Measurements from ENCODE around the gene C16orf95. TPM values are rescaled to one million over a fixed set of nuclear protein-coding genes. Genes with fewer than 3 reads are reported as not detected.

C16orf95 gene
- total RNA-seq, 4 donors from 2014 or later = 1.4 to 2.5 (median 1.9) TPM

DNA sequence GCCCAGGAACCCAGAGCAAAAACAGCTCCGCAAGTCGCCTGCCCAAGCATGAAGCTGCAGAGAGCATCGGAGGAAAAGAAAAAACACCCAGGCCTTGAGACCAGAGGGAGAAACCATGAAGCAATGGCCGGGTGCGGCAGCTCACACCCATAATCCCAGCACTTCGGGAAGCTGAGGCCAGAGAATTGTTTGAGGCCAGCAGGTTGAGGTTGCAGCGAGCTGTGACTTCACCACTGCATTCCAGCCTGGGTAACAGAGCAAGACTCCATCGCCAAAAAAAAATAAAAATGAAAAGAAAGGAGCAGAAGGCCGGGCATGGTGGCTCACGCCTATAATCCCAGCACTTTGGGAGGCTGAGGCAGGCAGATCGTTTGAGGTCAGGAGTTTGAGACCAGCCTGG lies 40.3 kb downstream of the C16orf95 start:
- intact Hi-C loops (cut with DNase I; ENCODE audit: low total_unique reads) = loop anchor here (5.0 to 10.0 kb wide), 2 partner anchors 72 to 710 kb away; partner anchors contain the start of gene FOXC2
- H3K4me3 ChIP-seq (ENCODE audit: low read depth, poor library complexity, severe bottlenecking) = no peak overlapping the region
- WGBS, 2 donors = 83 to 86% methylated on average over 11 of the region's 11 CpGs
- no peak for DNase-seq (ENCODE audit: low spot score in 2 of 2)
- no peak for TF ChIP-seq POLR2A (IDR thresholded peaks at IDR 0.05)
- TF ChIP-seq, protein P1, sequence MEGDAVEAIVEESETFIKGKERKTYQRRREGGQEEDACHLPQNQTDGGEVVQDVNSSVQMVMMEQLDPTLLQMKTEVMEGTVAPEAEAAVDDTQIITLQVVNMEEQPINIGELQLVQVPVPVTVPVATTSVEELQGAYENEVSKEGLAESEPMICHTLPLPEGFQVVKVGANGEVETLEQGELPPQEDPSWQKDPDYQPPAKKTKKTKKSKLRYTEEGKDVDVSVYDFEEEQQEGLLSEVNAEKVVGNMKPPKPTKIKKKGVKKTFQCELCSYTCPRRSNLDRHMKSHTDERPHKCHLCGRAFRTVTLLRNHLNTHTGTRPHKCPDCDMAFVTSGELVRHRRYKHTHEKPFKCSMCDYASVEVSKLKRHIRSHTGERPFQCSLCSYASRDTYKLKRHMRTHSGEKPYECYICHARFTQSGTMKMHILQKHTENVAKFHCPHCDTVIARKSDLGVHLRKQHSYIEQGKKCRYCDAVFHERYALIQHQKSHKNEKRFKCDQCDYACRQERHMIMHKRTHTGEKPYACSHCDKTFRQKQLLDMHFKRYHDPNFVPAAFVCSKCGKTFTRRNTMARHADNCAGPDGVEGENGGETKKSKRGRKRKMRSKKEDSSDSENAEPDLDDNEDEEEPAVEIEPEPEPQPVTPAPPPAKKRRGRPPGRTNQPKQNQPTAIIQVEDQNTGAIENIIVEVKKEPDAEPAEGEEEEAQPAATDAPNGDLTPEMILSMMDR (IDR thresholded peaks at IDR 0.05) = no peak

DNA sequence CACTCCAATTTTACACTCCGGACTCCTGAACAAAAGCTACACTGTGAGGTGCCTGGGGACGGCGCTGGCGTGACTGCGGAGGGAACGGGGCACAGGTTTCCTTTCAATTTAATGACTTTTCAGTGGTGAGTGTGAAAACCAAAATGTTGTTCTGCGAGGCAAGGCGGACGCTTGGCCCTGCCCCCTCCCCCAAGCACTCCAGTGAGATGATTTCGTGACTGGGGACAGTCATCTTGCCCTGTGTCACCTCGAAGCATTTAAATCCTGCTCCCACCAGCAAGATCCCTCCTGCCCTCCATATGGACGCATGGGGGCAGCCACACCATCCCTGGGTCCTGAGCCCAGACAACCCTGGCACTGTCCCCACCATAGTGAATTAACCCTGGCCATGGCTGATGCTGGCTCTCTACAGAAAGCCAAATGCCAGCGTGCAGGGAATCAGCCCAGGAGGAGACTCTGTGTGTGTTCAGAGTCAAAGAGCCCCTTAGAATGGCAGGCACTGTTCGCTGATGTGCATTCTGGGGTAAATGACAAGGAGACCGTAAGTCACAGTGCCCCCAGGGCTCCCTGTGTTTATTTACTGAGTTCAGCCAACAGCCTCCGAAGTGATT lies 41.0 kb downstream of the C16orf95 start:
- DNase-seq (ENCODE audit: low spot score in 2 of 2) = no peak
- 70 to 73% methylated on average over 16 of the region's 16 CpGs for WGBS, 2 donors
- intact Hi-C loops (cut with DNase I; ENCODE audit: low total_unique reads) = loop anchor here (5.0 to 10.0 kb wide), 2 partner anchors 71 to 709 kb away; partner anchors contain the start of gene FOXC2
- no peak overlapping the region for H3K4me3 ChIP-seq (ENCODE audit: low read depth, poor library complexity, severe bottlenecking)
- TF ChIP-seq POLR2A (IDR thresholded peaks at IDR 0.05) = no peak
- TF ChIP-seq, protein P1 (IDR thresholded peaks at IDR 0.05) = no peak

DNA sequence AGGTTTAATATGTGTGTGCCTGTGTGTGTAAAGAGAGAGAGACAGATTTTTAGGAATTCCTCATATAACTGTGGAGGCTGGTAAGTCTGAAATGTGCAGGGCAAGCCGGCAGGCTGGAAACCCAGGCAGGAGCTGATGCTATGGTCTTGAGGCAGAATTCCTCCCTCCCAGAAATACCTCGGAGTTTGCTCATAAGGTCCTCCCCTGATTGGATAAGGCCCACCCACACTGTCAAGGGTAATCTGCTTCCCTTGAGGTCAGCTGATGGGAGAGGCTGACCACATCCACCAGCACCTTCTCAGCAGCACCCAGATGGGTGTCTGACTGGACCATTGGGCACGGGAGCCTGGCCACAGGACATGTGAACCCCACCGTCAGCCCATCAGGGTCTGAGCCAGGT lies 42.4 kb downstream of the C16orf95 start:
- intact Hi-C loops (cut with DNase I; ENCODE audit: low total_unique reads) = loop anchor here (5.0 to 10.0 kb wide), 2 partner anchors 70 to 707 kb away; partner anchors contain the start of gene FOXC2
- DNase-seq (ENCODE audit: low spot score in 2 of 2) = no peak
- TF ChIP-seq, protein P1 (IDR thresholded peaks at IDR 0.05) = no peak
- TF ChIP-seq POLR2A (IDR thresholded peaks at IDR 0.05) = no peak
- H3K4me3 ChIP-seq (ENCODE audit: low read depth, poor library complexity, severe bottlenecking) = no peak overlapping the region
- WGBS, 2 donors = 79 to 95% methylated on average over 4 of the region's 4 CpGs

DNA sequence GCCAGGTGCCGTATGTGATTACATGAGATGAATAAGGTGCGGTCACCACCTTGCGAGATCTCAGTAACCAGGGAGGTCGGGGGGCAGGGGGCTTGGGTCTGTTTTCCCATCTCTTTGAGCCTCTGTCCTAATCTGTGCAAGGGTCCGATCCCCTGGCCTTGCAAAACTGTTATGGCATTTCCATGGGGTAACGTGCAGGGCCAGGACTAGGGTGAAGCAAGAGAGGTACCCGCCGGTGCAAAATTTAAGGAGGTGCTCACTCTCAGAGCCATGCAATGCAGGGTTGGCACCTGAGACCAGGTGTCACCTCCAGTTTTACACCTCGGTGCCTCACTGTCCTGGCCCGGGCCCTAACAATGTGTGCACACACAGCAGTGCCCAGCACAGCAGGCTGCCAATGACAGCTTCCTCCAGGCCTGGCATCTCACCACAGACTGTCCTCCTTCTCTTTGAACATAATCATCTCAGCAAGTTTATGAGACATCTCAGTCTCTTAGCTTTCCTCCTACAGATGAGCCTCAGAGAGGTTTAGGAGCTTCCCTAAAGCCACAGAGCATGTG lies 43.6 kb downstream of the C16orf95 start:
- TF ChIP-seq, protein P1 (IDR thresholded peaks at IDR 0.05) = no peak
- no peak for TF ChIP-seq POLR2A (IDR thresholded peaks at IDR 0.05)
- 92 to 94% methylated on average over 10 of the region's 10 CpGs for WGBS, 2 donors
- intact Hi-C loops (cut with DNase I; ENCODE audit: low total_unique reads) = loop anchor here (10.0 kb wide), 1 partner anchor 69 kb away; no protein-coding TSS in a partner anchor
- H3K4me3 ChIP-seq (ENCODE audit: low read depth, poor library complexity, severe bottlenecking) = no peak overlapping the region
- DNase-seq (ENCODE audit: low spot score in 2 of 2) = no peak

DNA sequence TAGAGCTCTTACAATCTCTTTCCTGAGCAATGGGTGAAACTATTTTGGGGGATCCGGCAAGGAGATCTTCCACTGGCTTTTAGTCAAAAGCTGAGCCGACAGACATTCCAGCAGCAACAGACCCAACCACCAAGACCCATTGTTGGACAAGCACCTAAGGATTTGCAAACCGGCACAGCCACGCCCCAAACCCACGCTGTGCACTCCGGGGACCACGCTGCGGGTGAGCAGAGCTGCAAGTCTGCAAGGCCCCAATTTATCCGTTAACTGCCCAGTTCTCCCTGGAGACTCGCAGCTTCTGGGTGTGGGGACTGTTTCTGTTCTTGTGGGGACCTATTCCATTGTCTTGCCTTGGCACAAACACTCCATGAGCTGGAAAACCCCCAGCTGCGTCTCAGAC lies 45.9 kb downstream of the C16orf95 start:
- intact Hi-C loops (cut with DNase I; ENCODE audit: low total_unique reads) = loop anchor here (10.0 kb wide), 1 partner anchor 66 kb away; no protein-coding TSS in a partner anchor
- 72 to 74% methylated on average over 11 of the region's 11 CpGs for WGBS, 2 donors
- H3K4me3 ChIP-seq (ENCODE audit: low read depth, poor library complexity, severe bottlenecking) = no peak overlapping the region
- DNase-seq (ENCODE audit: low spot score in 2 of 2) = no peak
- TF ChIP-seq, protein P1 (IDR thresholded peaks at IDR 0.05) = no peak
- TF ChIP-seq POLR2A (IDR thresholded peaks at IDR 0.05) = no peak

Data from lower leg skin (tissue), 4 donors.